Right hindlimb (tissue), 1 donor: ENCODE data around the gene SLC22A14.
"Not testable (repeated sequence)": the region's sequence is repeated elsewhere in the genome, so short reads cannot be mapped to it uniquely, and the experiment has no call there.

Experiments used
- DNase-seq: peaks from one replicate; pipeline ENCODE4 v3.0.0-alpha.2; 2018

The SLC22A14 gene

GRCh38 chr3:38314112-38314763, 32.1 kb downstream of the SLC22A14 start:
- DNase-seq: no peak

GRCh38 chr3:38314764-38315487, 32.8 kb downstream of the SLC22A14 start:
- DNase-seq: no peak

- no peak for DNase-seq
Observed at GRCh38 chr3:38315488-38316230, 33.6 kb downstream of the SLC22A14 start.

GRCh38 chr3:38316356-38317191, 34.5 kb downstream of the SLC22A14 start:
- no peak for DNase-seq

- no peak for DNase-seq
Observed at GRCh38 chr3:38317192-38317759, 35.2 kb downstream of the SLC22A14 start.

- DNase-seq: no peak
Observed at GRCh38 chr3:38318766-38319671, 36.9 kb downstream of the SLC22A14 start.

- not testable (repeated sequence) for DNase-seq
Observed at GRCh38 chr3:38320638-38321037, 38.5 kb downstream of the SLC22A14 start.

GRCh38 chr3:38323060-38323459, 41.0 kb downstream of the SLC22A14 start:
- DNase-seq: no peak

GRCh38 chr3:38325256-38325655, 43.2 kb downstream of the SLC22A14 start:
- no peak for DNase-seq

- no peak for DNase-seq
Observed at GRCh38 chr3:38327335-38328009, 45.4 kb downstream of the SLC22A14 start.

GRCh38 chr3:38331257-38332022, 49.3 kb downstream of the SLC22A14 start:
- no peak for DNase-seq

- no peak for DNase-seq
Observed at GRCh38 chr3:38332201-38332600, 50.1 kb downstream of the SLC22A14 start.

GRCh38 chr3:38334142-38335055, 52.3 kb downstream of the SLC22A14 start:
- DNase-seq: peak; percentile 65

GRCh38 chr3:38335263-38335662, 53.2 kb downstream of the SLC22A14 start:
- no peak for DNase-seq

GRCh38 chr3:38337703-38338102, 55.6 kb downstream of the SLC22A14 start:
- DNase-seq: no peak

- DNase-seq: no peak
Observed at GRCh38 chr3:38343797-38344594, 61.9 kb downstream of the SLC22A14 start.

- DNase-seq: no peak
Observed at GRCh38 chr3:38345879-38346586, 63.9 kb downstream of the SLC22A14 start.
